Measurements from ENCODE around the gene SPSB3.

DNA sequence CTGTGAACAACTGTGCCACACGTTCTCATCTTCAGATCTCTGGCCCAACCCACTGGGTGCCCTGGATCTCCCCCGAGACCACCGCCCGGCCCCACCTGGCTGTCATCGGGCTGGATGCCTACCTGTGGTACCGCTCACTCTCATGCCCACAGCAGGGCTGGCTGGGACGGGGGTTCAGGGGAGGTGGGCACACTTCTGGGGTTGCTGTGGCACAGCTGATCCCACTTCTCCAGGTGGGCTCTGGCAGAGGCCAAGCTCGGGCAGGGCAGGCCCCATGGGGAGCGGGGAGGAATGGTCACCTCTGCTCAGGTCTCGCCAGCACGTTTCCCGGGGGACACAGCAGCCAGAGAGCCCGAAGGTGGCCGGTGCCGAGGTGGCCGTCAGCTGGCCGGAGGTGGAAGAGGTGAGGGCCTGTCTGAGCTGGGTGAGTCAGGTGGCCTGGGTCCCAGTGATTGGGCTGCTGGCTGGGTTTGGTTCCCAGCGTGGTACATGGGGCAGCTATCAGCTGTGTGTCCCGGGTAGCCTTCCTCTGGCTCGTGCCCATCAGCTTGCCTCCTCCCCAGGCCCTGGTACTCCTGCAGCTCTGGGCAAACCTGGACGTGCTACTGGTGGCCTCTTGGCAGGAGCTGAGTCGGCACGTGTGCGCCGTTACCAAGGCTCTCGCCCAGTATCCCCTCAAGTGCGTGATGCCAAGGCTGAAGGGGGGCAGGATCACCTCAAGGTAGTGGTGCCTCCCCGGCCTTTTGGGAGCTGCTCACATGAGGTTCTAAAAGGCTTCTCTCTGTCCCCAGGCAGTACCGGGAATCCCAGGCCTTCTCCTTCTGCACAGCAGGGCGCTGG lies 7.1 kb downstream of the SPSB3 start:
- TF ChIP-seq, protein P1, sequence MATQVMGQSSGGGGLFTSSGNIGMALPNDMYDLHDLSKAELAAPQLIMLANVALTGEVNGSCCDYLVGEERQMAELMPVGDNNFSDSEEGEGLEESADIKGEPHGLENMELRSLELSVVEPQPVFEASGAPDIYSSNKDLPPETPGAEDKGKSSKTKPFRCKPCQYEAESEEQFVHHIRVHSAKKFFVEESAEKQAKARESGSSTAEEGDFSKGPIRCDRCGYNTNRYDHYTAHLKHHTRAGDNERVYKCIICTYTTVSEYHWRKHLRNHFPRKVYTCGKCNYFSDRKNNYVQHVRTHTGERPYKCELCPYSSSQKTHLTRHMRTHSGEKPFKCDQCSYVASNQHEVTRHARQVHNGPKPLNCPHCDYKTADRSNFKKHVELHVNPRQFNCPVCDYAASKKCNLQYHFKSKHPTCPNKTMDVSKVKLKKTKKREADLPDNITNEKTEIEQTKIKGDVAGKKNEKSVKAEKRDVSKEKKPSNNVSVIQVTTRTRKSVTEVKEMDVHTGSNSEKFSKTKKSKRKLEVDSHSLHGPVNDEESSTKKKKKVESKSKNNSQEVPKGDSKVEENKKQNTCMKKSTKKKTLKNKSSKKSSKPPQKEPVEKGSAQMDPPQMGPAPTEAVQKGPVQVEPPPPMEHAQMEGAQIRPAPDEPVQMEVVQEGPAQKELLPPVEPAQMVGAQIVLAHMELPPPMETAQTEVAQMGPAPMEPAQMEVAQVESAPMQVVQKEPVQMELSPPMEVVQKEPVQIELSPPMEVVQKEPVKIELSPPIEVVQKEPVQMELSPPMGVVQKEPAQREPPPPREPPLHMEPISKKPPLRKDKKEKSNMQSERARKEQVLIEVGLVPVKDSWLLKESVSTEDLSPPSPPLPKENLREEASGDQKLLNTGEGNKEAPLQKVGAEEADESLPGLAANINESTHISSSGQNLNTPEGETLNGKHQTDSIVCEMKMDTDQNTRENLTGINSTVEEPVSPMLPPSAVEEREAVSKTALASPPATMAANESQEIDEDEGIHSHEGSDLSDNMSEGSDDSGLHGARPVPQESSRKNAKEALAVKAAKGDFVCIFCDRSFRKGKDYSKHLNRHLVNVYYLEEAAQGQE (tag by site-specific recombination; IDR thresholded peaks at IDR 0.05): no peak
- TF ChIP-seq ZNF354C (tag by site-specific recombination; IDR thresholded peaks at IDR 0.05; ENCODE audit: borderline replicate concordance, low read depth) (no peak), ZBTB49 (tag by site-specific recombination; IDR thresholded peaks at IDR 0.05; ENCODE audit: low read depth) (no peak), ZNF76 (tag by site-specific recombination; IDR thresholded peaks at IDR 0.05; ENCODE audit: borderline replicate concordance, low read depth) (no peak), ZNF692 (tag by site-specific recombination; IDR thresholded peaks at IDR 0.05) (no peak), CTCF (tag by site-specific recombination; IDR thresholded peaks at IDR 0.05) (no peak), ZNF660 (tag by site-specific recombination; IDR thresholded peaks at IDR 0.05) (no peak), ZNF596 (tag by site-specific recombination; IDR thresholded peaks at IDR 0.05) (no peak), ZNF558 (tag by site-specific recombination; IDR thresholded peaks at IDR 0.05) (no peak), MZF1 (tag by site-specific recombination; IDR thresholded peaks at IDR 0.05; ENCODE audit: borderline replicate concordance) (no peak), YY1 (tag by site-specific recombination; IDR thresholded peaks at IDR 0.05) (no peak), ZNF184 (tag by site-specific recombination; IDR thresholded peaks at IDR 0.05) (no peak), ZNF335 (tag by site-specific recombination; conservative IDR thresholded peaks at IDR 0.05) (no peak)
- TF ChIP-seq, protein P2, sequence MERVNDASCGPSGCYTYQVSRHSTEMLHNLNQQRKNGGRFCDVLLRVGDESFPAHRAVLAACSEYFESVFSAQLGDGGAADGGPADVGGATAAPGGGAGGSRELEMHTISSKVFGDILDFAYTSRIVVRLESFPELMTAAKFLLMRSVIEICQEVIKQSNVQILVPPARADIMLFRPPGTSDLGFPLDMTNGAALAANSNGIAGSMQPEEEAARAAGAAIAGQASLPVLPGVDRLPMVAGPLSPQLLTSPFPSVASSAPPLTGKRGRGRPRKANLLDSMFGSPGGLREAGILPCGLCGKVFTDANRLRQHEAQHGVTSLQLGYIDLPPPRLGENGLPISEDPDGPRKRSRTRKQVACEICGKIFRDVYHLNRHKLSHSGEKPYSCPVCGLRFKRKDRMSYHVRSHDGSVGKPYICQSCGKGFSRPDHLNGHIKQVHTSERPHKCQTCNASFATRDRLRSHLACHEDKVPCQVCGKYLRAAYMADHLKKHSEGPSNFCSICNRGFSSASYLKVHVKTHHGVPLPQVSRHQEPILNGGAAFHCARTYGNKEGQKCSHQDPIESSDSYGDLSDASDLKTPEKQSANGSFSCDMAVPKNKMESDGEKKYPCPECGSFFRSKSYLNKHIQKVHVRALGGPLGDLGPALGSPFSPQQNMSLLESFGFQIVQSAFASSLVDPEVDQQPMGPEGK (tag by site-specific recombination; IDR thresholded peaks at IDR 0.05): no peak
